H7 (cell line): ENCODE data around the gene ANKRD44. TPM values are rescaled to one million over a fixed set of nuclear protein-coding genes. Genes with fewer than 3 reads are reported as not detected.
"Not testable (repeated sequence)": the region's sequence is repeated elsewhere in the genome, so short reads cannot be mapped to it uniquely, and the experiment has no call there.

Experiments
- DNase-seq: peaks from one replicate; pipeline ENCODE4 v3.0.0; 2012
- H3K27me3 ChIP-seq: 2 replicates; pipeline ENCODE4 v1.6.0; 2011; ENCODE audit warnings: mild to moderate bottlenecking, low read length; ENCODE audit not compliant: control insufficient read depth, insufficient read depth
- H3K36me3 ChIP-seq: replicated peaks from 2 replicates; pipeline ENCODE4 v1.5.1; 2011; ENCODE audit warnings: low read length; ENCODE audit not compliant: control insufficient read depth, insufficient read depth
- H3K4me3 ChIP-seq: 2 replicates; pipeline ENCODE4 v1.5.1; 2011; ENCODE audit warnings: low read depth, mild to moderate bottlenecking, control low read depth, low read length, moderate library complexity; ENCODE audit not compliant: insufficient read depth
- total RNA-seq: library from RNA; depleted of rRNA; stranded (reverse); fragments of >200 nt; shearing (Covaris generic); gene quantifications from 2 replicates; pipeline ENCODE4 v1.2.3, GENCODE V29; 2014; rRNA removed

ANKRD44 gene
- total RNA-seq, result 0.76 and 3.2 TPM in 2 replicates

DNA sequence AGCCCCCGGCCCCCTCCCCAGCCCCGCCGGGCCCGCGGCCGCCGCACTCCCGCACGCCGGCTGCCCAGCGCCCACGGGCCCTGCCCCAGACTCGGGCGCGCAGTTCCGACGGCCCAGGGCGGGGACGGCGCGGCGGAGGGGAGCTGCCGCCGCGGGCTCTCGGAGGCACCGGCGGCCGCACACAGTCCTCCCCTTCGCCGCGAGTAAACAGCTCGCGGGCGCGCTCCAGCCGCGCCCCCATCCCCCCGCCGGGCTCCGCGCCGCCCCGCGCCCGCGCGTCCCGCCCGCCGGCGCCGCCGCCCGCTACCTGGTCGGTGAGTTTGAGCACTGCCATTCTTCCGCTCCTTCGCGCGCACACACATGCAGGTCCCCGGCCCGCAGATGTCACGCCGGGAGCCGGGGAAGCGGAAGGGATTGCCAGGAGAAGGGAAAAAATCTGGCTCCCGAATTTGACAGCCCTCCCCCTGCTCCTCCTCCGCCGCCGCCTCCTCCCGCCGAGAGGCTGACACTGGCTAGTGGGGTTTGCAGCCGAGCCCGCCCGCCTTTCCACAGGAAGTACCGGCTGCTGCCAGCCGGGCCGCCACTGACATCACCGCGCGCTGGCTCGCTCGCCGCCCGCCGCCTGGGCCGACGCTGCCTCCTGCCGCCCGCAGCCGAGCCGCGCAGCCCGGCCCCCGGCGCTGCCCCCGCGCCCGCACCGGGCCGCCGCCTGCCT is at the start of gene ANKRD44:
TSS of gene ANKRD44 (minus strand) at position 510 of the 715 bp plus-strand sequence. CDS start at position 334, 176 bp downstream.
- Histone ChIP-seq H3K27me3 (peaks cover 36% of the 10 kb centered on the region), H3K4me3 (peak within 1 kb of the TSS; percentile 61), H3K36me3 (no peaks in the 10 kb centered on the region)
- peak; percentile 92 for DNase-seq

GRCh38 chr2:197359859-197360258 is 49.3 kb upstream of the ANKRD44 start:
- H3K36me3 ChIP-seq, result no peaks in the 10 kb centered on the region
- no peaks in the 10 kb centered on the region; the same call in 1 of the 2 replicates for H3K27me3 ChIP-seq
- no peak overlapping the region for H3K4me3 ChIP-seq
- DNase-seq, result peak; percentile 32

- Histone ChIP-seq H3K4me3 (no peak overlapping the region), H3K27me3 (no peaks in the 10 kb centered on the region; the same call in 1 of the 2 replicates), H3K36me3 (no peaks in the 10 kb centered on the region)
- no peak for DNase-seq
These were observed 48.4 kb upstream of the ANKRD44 start for GRCh38 chr2:197358931-197359330.

DNA sequence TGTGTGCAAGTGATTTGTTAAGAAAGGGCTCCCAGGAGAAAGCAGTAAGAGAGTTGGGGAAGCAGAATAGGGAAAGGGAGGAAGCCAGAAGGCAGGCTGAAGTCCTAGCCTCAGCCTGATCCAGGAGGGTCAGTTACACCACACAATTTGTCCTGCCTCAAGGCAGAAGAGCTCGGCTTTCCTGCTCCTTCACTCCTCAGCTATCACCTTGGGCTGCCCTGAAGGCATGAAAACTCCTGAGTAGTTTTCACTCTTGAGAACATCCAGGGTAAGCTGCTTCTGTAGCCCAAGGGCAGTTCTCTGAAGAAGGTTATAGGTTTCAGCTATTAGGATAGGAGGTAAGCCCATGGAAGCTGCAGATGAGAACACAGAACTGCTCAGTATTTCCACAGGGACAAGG is 47.4 kb upstream of the ANKRD44 start:
- Histone ChIP-seq H3K4me3 (no peak overlapping the region), H3K27me3 (no peaks in the 10 kb centered on the region; the same call in 1 of the 2 replicates), H3K36me3 (no peaks in the 10 kb centered on the region)
- no peak for DNase-seq

DNA sequence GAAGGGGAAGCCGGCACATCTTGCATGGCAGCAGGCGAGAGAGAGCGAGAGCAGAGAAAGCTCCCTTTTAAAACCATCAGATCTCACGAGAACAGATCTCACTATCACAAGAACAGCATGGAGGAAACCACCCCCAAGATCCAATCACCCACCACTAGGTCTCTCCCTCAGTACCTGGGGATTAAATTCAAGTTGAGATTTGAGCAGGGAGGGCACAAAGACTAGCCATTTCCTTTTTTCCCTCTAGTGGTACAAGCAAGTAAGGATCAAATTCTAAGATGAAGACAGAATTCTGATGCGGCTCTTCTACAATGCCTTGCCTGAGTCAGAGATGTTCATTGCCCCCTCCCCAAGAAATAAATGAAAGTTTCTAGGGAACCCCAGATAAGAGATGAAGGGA is 45.6 kb upstream of the ANKRD44 start:
- peak; percentile 57 for DNase-seq
- Histone ChIP-seq H3K27me3 (no peaks in the 10 kb centered on the region; the same call in 1 of the 2 replicates), H3K4me3 (no peak overlapping the region), H3K36me3 (no peaks in the 10 kb centered on the region)

GRCh38 chr2:197354169-197354558 is 43.6 kb upstream of the ANKRD44 start:
- Histone ChIP-seq H3K27me3 (no peaks in the 10 kb centered on the region; the same call in 1 of the 2 replicates), H3K36me3 (no peaks in the 10 kb centered on the region), H3K4me3 (no peak overlapping the region)
- no peak for DNase-seq

DNA sequence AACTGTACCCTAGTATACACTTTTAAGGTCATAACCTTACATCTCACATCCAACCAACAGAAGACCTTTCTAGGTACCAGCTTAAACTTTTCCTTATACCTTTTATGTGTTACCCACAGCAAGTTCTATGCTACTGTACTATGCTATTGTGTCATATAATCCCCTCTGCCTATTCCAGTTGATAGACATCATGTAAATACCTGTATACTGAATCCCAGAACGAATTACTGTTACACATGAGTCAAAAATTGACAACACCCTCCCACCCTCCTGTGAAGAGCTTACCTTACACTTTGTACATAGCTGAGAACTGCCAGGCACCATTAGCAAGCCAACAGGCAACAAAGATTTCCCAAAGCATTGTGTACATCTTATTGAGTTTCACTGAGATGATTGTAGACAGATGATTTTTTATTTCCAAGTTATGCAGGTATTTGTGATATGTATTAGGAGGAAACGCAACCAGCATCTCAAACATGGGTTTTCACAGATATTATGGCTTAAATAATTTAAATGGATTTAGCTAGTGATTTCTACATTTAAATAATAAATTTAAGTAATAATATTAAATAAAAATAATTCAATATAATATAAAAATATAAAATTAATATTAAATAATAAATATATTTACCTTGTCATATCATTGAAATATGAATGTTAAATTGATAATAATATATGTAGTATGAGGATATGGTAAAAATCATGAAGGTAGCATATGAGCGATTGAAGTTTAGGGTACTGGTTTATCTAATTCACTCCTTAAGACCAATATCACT is 43.0 kb upstream of the ANKRD44 start:
- H3K36me3 ChIP-seq, result no peaks in the 10 kb centered on the region
- no peaks in the 10 kb centered on the region; the same call in 1 of the 2 replicates for H3K27me3 ChIP-seq
- no peak for DNase-seq
- H3K4me3 ChIP-seq, result no peak overlapping the region

- no peak for DNase-seq
- Histone ChIP-seq H3K27me3 (no peaks in the 10 kb centered on the region), H3K36me3 (no peaks in the 10 kb centered on the region), H3K4me3 (no peak overlapping the region)
These were observed 39.1 kb upstream of the ANKRD44 start for GRCh38 chr2:197349699-197350098.

DNA sequence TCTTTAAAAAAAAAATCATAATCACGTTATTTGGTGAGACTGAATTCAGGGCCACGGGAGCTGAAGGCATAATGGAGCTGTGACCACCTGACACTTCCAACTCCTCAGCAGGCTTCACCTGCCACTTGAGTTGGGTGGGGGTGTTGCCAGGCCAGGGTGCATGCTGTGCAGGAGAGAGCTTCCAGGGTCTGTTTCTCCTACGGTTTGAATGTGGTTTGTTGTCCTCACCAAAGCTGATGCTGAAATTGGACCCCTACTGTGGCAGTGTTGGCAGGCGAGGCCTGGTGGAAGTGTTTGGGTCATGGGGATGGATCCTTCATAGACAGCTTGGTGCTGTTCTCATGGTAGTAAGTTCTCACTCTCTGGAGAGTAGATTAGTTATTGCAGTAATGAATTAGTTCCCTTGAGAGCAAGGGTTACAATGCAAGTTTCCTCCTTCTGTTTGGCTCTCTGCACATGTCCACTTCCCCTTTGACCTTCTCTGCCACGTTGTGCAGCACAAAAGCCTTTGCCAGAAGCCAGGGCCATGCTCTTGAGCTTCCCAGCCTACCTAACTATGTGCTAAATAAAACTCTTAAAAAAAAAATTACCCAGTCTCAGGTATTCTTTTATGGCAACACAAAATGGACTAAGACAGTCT is 38.3 kb upstream of the ANKRD44 start:
- Histone ChIP-seq H3K36me3 (no peaks in the 10 kb centered on the region), H3K4me3 (no peak overlapping the region), H3K27me3 (no peaks in the 10 kb centered on the region)
- no peak for DNase-seq

DNA sequence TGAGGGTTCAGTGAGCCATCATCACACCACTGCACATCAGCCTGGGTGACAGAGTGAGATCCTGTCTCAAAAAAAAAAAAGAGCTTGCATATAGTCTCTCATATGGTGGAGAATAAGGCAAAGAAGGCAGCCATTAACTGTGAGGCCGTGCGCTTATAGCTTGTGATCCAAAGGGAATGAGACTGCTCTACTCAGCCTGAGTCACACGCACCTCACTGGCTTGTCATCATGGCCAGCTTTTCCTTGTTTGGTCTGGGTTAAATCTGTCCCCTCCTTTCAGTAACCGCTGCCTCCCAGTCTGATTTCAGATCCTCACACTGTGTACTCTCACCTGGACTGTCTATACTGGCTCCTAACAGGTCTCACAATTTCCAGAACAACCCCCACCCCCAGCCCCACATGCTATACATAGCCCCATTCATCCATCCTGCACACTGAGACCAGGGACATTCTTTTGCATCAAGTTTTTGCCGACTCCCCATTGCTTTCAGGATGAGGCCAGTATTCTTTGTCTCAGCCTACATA is 35.3 kb upstream of the ANKRD44 start:
- DNase-seq, result no peak
- Histone ChIP-seq H3K27me3 (no peaks in the 10 kb centered on the region), H3K4me3 (no peak overlapping the region), H3K36me3 (no peaks in the 10 kb centered on the region)

DNA sequence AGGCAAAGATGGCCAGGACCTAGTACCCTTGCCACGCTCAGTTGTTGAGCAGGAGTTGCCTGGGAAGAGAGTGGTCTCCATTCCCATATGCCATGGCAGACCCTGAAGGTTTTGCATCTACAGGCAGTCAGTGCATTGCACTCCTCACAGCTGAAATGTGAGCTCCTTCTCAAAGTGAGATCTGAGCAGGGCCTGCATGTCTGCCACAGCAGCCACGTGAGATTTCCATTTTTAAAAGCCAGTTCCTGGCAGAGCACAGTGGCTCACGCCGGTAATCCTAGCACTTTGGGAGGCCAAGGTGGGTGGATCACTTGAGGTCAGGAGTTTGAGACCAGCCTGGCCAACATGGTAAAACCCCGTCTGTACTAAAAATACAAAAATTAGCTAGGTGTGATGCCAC is 33.4 kb upstream of the ANKRD44 start:
- H3K27me3 ChIP-seq, DNase-seq, H3K4me3 ChIP-seq, H3K36me3 ChIP-seq: not testable (repeated sequence)

- H3K36me3 ChIP-seq, result no peaks in the 10 kb centered on the region
- DNase-seq, result no peak
- H3K4me3 ChIP-seq, result no peak overlapping the region
- H3K27me3 ChIP-seq, result no peaks in the 10 kb centered on the region
These were observed 30.0 kb upstream of the ANKRD44 start for GRCh38 chr2:197340591-197340990.

- no peaks in the 10 kb centered on the region for H3K36me3 ChIP-seq
- no peaks in the 10 kb centered on the region for H3K27me3 ChIP-seq
- no peak for DNase-seq
- no peak overlapping the region for H3K4me3 ChIP-seq
These were observed 29.1 kb upstream of the ANKRD44 start for GRCh38 chr2:197339496-197340220.

DNA sequence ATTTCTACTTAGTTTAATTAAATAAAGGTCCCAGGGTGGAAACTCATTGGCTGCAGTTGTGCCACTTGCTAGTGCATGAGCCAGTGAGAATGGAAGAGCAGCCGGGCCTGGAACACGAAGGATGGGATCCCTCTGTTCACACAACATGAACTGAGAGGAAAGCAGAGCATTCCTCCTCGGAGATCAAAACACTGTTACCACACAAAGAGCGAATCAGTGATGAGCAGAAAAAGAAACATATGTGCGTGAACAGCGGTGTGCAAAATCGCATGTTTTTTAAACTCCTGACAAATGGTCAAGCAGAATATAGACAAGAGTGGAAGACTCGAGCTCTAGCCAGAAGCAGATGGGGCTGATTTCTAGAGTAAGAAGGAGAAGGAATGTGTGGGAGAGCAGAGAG is 28.4 kb upstream of the ANKRD44 start:
- Histone ChIP-seq H3K27me3 (no peaks in the 10 kb centered on the region), H3K4me3 (no peak overlapping the region), H3K36me3 (no peaks in the 10 kb centered on the region)
- no peak for DNase-seq
